ENCODE results near the gene USP48.

The USP48 gene

GRCh38 chr1:21736876-21737275, 46.1 kb downstream of the USP48 start:
- TF ChIP-seq CTCF (IDR thresholded peaks at IDR 0.05; ENCODE audit: low read depth, low read length), result no peak
- no peaks in the 10 kb centered on the region for H3K9me3 ChIP-seq (ENCODE audit: severe bottlenecking)
- no peak overlapping the region for H3K27ac ChIP-seq
- no peak overlapping the region for H3K4me3 ChIP-seq (ENCODE audit: low read depth, low read length)
- H3K36me3 ChIP-seq, result peaks cover 49% of the 10 kb centered on the region
- no peaks in the 10 kb centered on the region for H3K27me3 ChIP-seq (ENCODE audit: insufficient read depth, low read depth, severe bottlenecking)
- DNase-seq, result no peak

GRCh38 chr1:21736011-21736410, 46.9 kb downstream of the USP48 start:
- DNase-seq, result no peak
- Histone ChIP-seq H3K36me3 (peaks cover 52% of the 10 kb centered on the region), H3K27ac (no peak overlapping the region), H3K9me3 (ENCODE audit: severe bottlenecking) (no peaks in the 10 kb centered on the region), H3K27me3 (ENCODE audit: insufficient read depth, low read depth, severe bottlenecking) (no peaks in the 10 kb centered on the region), H3K4me3 (ENCODE audit: low read depth, low read length) (no peak overlapping the region)
- TF ChIP-seq CTCF (IDR thresholded peaks at IDR 0.05; ENCODE audit: low read depth, low read length), result no peak

- Histone ChIP-seq H3K9me3 (ENCODE audit: severe bottlenecking) (no peaks in the 10 kb centered on the region), H3K27ac (no peak overlapping the region), H3K36me3 (peaks cover 50% of the 10 kb centered on the region), H3K4me3 (ENCODE audit: low read depth, low read length) (no peak overlapping the region), H3K27me3 (ENCODE audit: insufficient read depth, low read depth, severe bottlenecking) (no peaks in the 10 kb centered on the region)
- no peak for TF ChIP-seq CTCF (IDR thresholded peaks at IDR 0.05; ENCODE audit: low read depth, low read length)
- no peak for DNase-seq
These were observed 48.4 kb downstream of the USP48 start for GRCh38 chr1:21734526-21734925.

- Histone ChIP-seq H3K36me3 (peaks cover 60% of the 10 kb centered on the region), H3K27me3 (ENCODE audit: insufficient read depth, low read depth, severe bottlenecking) (no peaks in the 10 kb centered on the region), H3K27ac (no peak overlapping the region), H3K9me3 (ENCODE audit: severe bottlenecking) (no peaks in the 10 kb centered on the region), H3K4me3 (ENCODE audit: low read depth, low read length) (no peak overlapping the region)
- no peak for TF ChIP-seq CTCF (IDR thresholded peaks at IDR 0.05; ENCODE audit: low read depth, low read length)
- no peak for DNase-seq
These were observed 50.3 kb downstream of the USP48 start for GRCh38 chr1:21732664-21733063.

- DNase-seq, result no peak
- H3K9me3 ChIP-seq (ENCODE audit: severe bottlenecking), result no peaks in the 10 kb centered on the region
- H3K27me3 ChIP-seq (ENCODE audit: insufficient read depth, low read depth, severe bottlenecking), result no peaks in the 10 kb centered on the region
- H3K27ac ChIP-seq, result no peak overlapping the region
- H3K36me3 ChIP-seq, result peaks cover 39% of the 10 kb centered on the region
- no peak for TF ChIP-seq CTCF (IDR thresholded peaks at IDR 0.05; ENCODE audit: low read depth, low read length)
- no peak overlapping the region for H3K4me3 ChIP-seq (ENCODE audit: low read depth, low read length)
These were observed 57.1 kb downstream of the USP48 start for GRCh38 chr1:21725748-21726392.

- H3K4me3 ChIP-seq (ENCODE audit: low read depth, low read length), result no peak overlapping the region
- no peak for TF ChIP-seq CTCF (IDR thresholded peaks at IDR 0.05; ENCODE audit: low read depth, low read length)
- H3K27ac ChIP-seq, result no peak overlapping the region
- no peaks in the 10 kb centered on the region for H3K9me3 ChIP-seq (ENCODE audit: severe bottlenecking)
- H3K36me3 ChIP-seq, result peaks cover 49% of the 10 kb centered on the region
- H3K27me3 ChIP-seq (ENCODE audit: insufficient read depth, low read depth, severe bottlenecking), result no peaks in the 10 kb centered on the region
- no peak for DNase-seq
These were observed 58.4 kb downstream of the USP48 start for GRCh38 chr1:21724570-21724969.
